ENCODE results near the gene RBM26. TPM values are rescaled to one million over a fixed set of nuclear protein-coding genes. Genes with fewer than 3 reads are reported as not detected.

RBM26 gene
- total and polyA plus RNA-seq, 4 donors = 6.4 to 18.4 (median 12.3) TPM

GRCh38 chr13:79401259-79402070 lies 4.6 kb downstream of the RBM26 start:
- Histone ChIP-seq H3K27me3 (ENCODE audit: control insufficient read depth in 4 of 4, insufficient read depth in 4 of 4, low read length in 3 of 4) (no peaks in the 10 kb centered on the region), H3K4me1 (ENCODE audit: control insufficient read depth in 4 of 4, insufficient read depth in 4 of 4, low read length in 3 of 4) (peaks cover 9 to 38% (median 24%) of the 10 kb centered on the region in 4 donors), H3K9me3 (ENCODE audit: control insufficient read depth in 4 of 4, low read length in 3 of 4) (no peaks in the 10 kb centered on the region), H3K36me3 (ENCODE audit: control insufficient read depth in 4 of 4, insufficient read depth in 3 of 4, low read depth in 1 of 4, low read length in 3 of 4) (peaks cover 0 to 5% (median 2%) of the 10 kb centered on the region in 4 donors), H3K27ac (ENCODE audit: low read depth in 1 of 2, low read length in 2 of 2) (no peak overlapping the region), H3K4me3 (ENCODE audit: low read depth in 1 of 3, low read length in 3 of 3) (no peak overlapping the region), H3K9ac (ENCODE audit: low read depth in 1 of 2, low read length in 2 of 2) (no peak overlapping the region)
- TF ChIP-seq REST (IDR thresholded peaks at IDR 0.05) (no peak), MAX (IDR thresholded peaks at IDR 0.05) (no peak), YY1 (IDR thresholded peaks at IDR 0.05) (no peak), HNF4G (IDR thresholded peaks at IDR 0.05) (no peak), EGR1 (IDR thresholded peaks at IDR 0.05; ENCODE audit: low read depth in 2 of 2) (no peak), SP1 (IDR thresholded peaks at IDR 0.05) (no peak), JUND (IDR thresholded peaks at IDR 0.05) (no peak), RAD21 (IDR thresholded peaks at IDR 0.05) (no peak), ZBTB33 (IDR thresholded peaks at IDR 0.05) (no peak), CTCF (IDR thresholded peaks at IDR 0.05; ENCODE audit: low read depth, low read length, missing input control) (no peak), HNF4A (conservative IDR thresholded peaks at IDR 0.05) (no peak), RXRA (IDR thresholded peaks at IDR 0.05) (no peak), TAF1 (conservative IDR thresholded peaks at IDR 0.05) (no peak), FOXA2 (IDR thresholded peaks at IDR 0.05) (no peak), NR2F2 (IDR thresholded peaks at IDR 0.05) (no peak), ATF3 (IDR thresholded peaks at IDR 0.05) (no peak), GABPA (IDR thresholded peaks at IDR 0.05 in 1 of 2, conservative IDR thresholded peaks at IDR 0.05 in 1 of 2) (no peak)
- no peak for DNase-seq (ENCODE audit: low spot score)
- WGBS = 56% methylated on average over 2 of the region's 2 CpGs
